ENCODE measurements around the gene USP21. TPM values are rescaled to one million over a fixed set of nuclear protein-coding genes. Genes with fewer than 3 reads are reported as not detected.
A peak's percentile ranks its signal among the peaks of the same experiment; 100 is the strongest.

USP21 gene
- total and polyA plus RNA-seq, 2 of the 13 experiments (the other 11 are each of a cell fraction or from before 2014, with no cell fraction given): 10.1 to 33.1 TPM

DNA sequence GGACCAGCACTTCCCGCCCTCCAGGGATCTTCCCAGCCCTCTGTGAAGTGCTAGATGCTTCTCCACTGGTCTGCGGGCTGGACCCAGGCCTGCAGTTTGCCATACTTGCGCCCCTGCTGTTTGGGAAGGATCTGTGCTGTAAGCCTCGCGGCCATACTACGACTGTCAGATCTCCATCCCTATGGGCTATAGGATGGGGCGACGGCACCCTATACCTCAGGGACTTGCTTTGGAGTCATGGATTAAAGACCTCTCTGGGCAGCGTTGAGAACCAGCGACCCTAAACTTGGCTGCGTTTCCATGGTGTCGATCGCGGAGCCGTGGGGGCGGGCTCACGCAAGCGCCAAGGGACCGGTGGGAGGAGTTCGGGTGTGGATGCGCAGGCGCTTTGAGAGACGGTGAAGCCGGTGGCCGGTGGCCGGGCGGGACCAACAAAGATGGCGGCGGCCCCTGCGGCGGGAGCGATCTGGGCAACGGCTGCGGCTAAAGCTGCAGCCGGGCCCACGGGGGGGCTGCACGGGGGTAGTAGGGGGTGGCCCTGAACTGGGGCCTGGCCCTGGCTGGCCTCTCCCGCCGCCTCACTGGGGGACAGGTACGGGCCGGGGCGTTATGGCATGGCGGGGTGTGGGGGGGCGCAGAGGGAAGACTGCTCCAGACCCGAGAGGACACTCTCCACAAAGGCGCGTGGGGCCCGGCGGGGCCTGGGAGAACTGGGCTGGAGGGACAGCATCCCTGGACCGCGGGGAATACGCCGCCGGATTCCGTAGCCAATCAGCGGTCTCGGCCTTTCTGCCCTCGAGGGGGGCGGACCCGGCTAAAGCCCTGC, at the start of gene USP21 (continued):
- TF ChIP-seq, protein P1, sequence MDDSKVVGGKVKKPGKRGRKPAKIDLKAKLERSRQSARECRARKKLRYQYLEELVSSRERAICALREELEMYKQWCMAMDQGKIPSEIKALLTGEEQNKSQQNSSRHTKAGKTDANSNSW (CRISPR knock-in tag; IDR thresholded peaks at IDR 0.05; ENCODE audit: borderline replicate concordance): no peak
- 0 out of 2 replicates have a peak, but pooled peaks have one; percentile 33 for TF ChIP-seq ISL2 (CRISPR knock-in tag; IDR thresholded peaks at IDR 0.05)
- peak; percentile 55 for TF ChIP-seq TBX2 (CRISPR knock-in tag; IDR thresholded peaks at IDR 0.05; ENCODE audit: borderline replicate concordance)
- TF ChIP-seq, protein P2, sequence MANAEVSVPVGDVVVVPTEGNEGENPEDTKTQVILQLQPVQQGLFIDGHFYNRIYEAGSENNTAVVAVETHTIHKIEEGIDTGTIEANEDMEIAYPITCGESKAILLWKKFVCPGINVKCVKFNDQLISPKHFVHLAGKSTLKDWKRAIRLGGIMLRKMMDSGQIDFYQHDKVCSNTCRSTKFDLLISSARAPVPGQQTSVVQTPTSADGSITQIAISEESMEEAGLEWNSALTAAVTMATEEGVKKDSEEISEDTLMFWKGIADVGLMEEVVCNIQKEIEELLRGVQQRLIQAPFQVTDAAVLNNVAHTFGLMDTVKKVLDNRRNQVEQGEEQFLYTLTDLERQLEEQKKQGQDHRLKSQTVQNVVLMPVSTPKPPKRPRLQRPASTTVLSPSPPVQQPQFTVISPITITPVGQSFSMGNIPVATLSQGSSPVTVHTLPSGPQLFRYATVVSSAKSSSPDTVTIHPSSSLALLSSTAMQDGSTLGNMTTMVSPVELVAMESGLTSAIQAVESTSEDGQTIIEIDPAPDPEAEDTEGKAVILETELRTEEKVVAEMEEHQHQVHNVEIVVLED (CRISPR knock-in tag; IDR thresholded peaks at IDR 0.05; ENCODE audit: borderline replicate concordance): peak; percentile 76; the same call in 1 of the 2 replicates
- TF ChIP-seq, protein P3, sequence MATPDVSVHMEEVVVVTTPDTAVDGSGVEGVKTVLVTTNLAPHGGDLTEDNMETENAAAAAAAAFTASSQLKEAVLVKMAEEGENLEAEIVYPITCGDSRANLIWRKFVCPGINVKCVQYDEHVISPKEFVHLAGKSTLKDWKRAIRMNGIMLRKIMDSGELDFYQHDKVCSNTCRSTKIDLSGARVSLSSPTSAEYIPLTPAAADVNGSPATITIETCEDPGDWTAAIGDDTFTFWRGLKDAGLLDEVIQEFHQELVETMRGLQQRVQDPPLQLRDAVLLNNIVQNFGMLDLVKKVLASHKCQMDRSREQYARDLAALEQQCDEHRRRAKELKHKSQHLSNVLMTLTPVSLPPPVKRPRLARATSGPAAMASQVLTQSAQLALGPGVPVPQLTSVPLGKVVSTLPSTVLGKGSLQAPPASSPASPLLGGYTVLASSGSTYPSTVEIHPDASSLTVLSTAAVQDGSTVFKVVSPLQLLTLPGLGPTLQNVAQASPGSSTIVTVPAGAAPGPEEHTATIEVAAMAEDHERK (CRISPR knock-in tag; IDR thresholded peaks at IDR 0.05; ENCODE audit: low read depth): no peak
- TF ChIP-seq MEIS2 (CRISPR knock-in tag; IDR thresholded peaks at IDR 0.05): no peak
- no peak for TF ChIP-seq MLLT10 (CRISPR knock-in tag; IDR thresholded peaks at IDR 0.05)
- TF ChIP-seq, protein P4, sequence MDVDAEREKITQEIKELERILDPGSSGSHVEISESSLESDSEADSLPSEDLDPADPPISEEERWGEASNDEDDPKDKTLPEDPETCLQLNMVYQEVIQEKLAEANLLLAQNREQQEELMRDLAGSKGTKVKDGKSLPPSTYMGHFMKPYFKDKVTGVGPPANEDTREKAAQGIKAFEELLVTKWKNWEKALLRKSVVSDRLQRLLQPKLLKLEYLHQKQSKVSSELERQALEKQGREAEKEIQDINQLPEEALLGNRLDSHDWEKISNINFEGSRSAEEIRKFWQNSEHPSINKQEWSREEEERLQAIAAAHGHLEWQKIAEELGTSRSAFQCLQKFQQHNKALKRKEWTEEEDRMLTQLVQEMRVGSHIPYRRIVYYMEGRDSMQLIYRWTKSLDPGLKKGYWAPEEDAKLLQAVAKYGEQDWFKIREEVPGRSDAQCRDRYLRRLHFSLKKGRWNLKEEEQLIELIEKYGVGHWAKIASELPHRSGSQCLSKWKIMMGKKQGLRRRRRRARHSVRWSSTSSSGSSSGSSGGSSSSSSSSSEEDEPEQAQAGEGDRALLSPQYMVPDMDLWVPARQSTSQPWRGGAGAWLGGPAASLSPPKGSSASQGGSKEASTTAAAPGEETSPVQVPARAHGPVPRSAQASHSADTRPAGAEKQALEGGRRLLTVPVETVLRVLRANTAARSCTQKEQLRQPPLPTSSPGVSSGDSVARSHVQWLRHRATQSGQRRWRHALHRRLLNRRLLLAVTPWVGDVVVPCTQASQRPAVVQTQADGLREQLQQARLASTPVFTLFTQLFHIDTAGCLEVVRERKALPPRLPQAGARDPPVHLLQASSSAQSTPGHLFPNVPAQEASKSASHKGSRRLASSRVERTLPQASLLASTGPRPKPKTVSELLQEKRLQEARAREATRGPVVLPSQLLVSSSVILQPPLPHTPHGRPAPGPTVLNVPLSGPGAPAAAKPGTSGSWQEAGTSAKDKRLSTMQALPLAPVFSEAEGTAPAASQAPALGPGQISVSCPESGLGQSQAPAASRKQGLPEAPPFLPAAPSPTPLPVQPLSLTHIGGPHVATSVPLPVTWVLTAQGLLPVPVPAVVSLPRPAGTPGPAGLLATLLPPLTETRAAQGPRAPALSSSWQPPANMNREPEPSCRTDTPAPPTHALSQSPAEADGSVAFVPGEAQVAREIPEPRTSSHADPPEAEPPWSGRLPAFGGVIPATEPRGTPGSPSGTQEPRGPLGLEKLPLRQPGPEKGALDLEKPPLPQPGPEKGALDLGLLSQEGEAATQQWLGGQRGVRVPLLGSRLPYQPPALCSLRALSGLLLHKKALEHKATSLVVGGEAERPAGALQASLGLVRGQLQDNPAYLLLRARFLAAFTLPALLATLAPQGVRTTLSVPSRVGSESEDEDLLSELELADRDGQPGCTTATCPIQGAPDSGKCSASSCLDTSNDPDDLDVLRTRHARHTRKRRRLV (CRISPR knock-in tag; IDR thresholded peaks at IDR 0.05): 0 out of 2 replicates have a peak, but pooled peaks have one; percentile 61
- TF ChIP-seq, protein P5, sequence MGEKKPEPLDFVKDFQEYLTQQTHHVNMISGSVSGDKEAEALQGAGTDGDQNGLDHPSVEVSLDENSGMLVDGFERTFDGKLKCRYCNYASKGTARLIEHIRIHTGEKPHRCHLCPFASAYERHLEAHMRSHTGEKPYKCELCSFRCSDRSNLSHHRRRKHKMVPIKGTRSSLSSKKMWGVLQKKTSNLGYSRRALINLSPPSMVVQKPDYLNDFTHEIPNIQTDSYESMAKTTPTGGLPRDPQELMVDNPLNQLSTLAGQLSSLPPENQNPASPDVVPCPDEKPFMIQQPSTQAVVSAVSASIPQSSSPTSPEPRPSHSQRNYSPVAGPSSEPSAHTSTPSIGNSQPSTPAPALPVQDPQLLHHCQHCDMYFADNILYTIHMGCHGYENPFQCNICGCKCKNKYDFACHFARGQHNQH (CRISPR knock-in tag; IDR thresholded peaks at IDR 0.05): 0 out of 2 replicates have a peak, but pooled peaks have one; percentile 15
- TF ChIP-seq ZNF883 (CRISPR knock-in tag; IDR thresholded peaks at IDR 0.05; ENCODE audit: not compliant biosample characterization): peak; percentile 84
- TF ChIP-seq ZNF749 (CRISPR knock-in tag; IDR thresholded peaks at IDR 0.05; ENCODE audit: borderline replicate concordance): 0 out of 2 replicates have a peak, but pooled peaks have one; percentile 41
- no peak; the same call in 1 of the 2 replicates for TF ChIP-seq ZNF430 (CRISPR knock-in tag; IDR thresholded peaks at IDR 0.05)
- TF ChIP-seq KAT2B (IDR thresholded peaks at IDR 0.05; ENCODE audit: borderline replicate concordance, low read depth, low read length): no peak
- no peak for TF ChIP-seq SKI (IDR thresholded peaks at IDR 0.05; ENCODE audit: partially characterized antibody)
- TF ChIP-seq FOXC1 (CRISPR knock-in tag; IDR thresholded peaks at IDR 0.05; ENCODE audit: borderline replicate concordance): no peak
- peak; percentile 49; the same call in 1 of the 2 replicates for TF ChIP-seq RFX3 (CRISPR knock-in tag; IDR thresholded peaks at IDR 0.05)
- TF ChIP-seq ZNF136 (CRISPR knock-in tag; IDR thresholded peaks at IDR 0.05; ENCODE audit: low read depth): no peak
- no peak for TF ChIP-seq CBX5 (CRISPR knock-in tag; IDR thresholded peaks at IDR 0.05; ENCODE audit: borderline replicate concordance)
- no peak for TF ChIP-seq ZFAT (CRISPR knock-in tag; conservative IDR thresholded peaks at IDR 0.05)
